ENCODE measurements around the gene THADA. TPM values are rescaled to one million over a fixed set of nuclear protein-coding genes. Genes with fewer than 3 reads are reported as not detected.

Gene THADA
- total and polyA plus RNA-seq, 4 experiments from 2014 or later, result 20.3 to 44.8 (median 32.8) TPM

DNA sequence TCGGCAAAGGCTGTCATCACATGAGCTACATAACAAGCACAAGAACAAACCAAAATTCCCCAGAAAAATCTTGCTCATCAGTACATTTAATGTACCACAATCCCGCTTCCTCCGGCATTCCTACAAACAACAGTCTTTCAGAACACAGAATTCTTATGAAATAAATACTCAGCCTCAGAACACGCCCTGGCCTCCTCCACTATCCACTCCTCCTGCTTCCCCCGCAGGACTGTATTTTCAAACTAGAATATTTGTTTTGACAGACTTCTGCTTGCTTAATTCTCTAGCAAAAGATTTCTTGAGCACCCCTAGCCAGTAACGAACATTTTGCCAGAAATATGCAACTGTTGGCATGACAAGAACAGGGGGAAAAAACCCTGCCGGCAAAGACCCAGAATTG, 131.2 kb downstream of the THADA start:
- H3K4me3 Mint-ChIP-seq, result no peak overlapping the region
- no peak for DNase-seq

DNA sequence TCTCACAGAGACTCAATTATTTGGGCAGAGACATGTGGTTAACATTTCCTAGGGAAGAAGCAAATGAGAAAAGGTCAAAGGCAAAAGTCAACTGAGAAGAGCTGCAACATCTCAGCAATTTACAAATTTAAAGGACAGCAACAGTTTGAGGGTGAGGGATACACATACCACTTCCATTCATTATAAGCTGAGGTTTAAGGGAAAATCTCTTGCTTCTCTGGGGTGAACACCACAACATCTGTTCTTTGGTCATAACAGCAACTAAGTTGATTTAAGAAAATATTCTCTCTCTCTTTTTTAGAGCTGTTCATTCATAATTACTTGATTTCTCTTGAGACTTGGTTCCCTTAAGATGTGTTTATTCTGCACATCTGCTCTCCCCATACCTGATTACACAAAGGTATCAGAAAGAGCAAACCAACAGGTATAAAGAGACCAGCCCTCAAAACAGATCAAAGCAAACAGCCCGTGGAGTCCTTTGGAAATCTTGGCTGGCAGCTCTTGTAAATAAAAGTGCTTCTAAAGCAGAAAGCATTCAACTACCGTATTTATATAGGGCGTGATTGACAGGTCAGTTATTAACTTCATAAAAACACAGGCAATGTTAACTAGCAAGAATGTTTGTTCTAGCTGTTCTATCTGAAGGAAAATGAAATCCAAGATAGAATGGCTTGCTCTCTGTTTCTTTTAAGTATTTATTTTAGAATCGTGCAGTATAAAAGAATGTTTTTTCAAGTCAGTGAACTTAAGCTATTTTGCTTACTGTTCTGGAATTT, 132.8 kb downstream of the THADA start:
- Histone ChIP-seq H3K27me3 (ENCODE audit: insufficient read depth, low read length) (no peaks in the 10 kb centered on the region), H3K27ac (ENCODE audit: low read depth, low read length) (no peak overlapping the region), H3K4me1 (ENCODE audit: insufficient read depth, low read length) (no peaks in the 10 kb centered on the region), H3K36me3 (ENCODE audit: insufficient read depth, low read length) (no peaks in the 10 kb centered on the region), H3K9me3 (ENCODE audit: control insufficient read depth in 1 of 2, low read length in 2 of 2) (no peaks in the 10 kb centered on the region), H3K4me3 (ENCODE audit: low read length in 2 of 2) (no peak overlapping the region)
- intact Hi-C loops (cut with micrococcal nuclease), result no loop called here
- H3K27me3 Mint-ChIP-seq, result no peaks in the 10 kb centered on the region
- peaks cover 3 to 19% (median 8%) of the 10 kb centered on the region in 4 donors for H3K4me1 Mint-ChIP-seq
- peaks cover 31 to 42% of the 10 kb centered on the region in 2 donors for H3K36me3 Mint-ChIP-seq
- peaks cover 0 to 2% (median 0%) of the 10 kb centered on the region in 8 donors for H3K9me3 Mint-ChIP-seq
- no peak overlapping the region for H3K4me3 Mint-ChIP-seq
- no peak for DNase-seq
- CTCF ChIA-PET (ENCODE audit: partially characterized antibody), result interaction anchor here (0.9 kb wide), 1 partner anchor 21 kb away, joined by 3 read pairs; no protein-coding TSS in a partner anchor
- H3K27ac Mint-ChIP-seq, result no peak overlapping the region
- POLR2A ChIA-PET (ENCODE audit: partially characterized antibody), result no interaction called here

More for the DNA sequence above, 131.2 kb downstream of the THADA start:
- H3K27me3 Mint-ChIP-seq, result no peaks in the 10 kb centered on the region
- CTCF ChIA-PET (ENCODE audit: partially characterized antibody), result no interaction called here
- peaks cover 26 to 35% of the 10 kb centered on the region in 2 donors for H3K36me3 Mint-ChIP-seq
- no peak overlapping the region for H3K4me3 ChIP-seq (ENCODE audit: low read length in 2 of 2)
- H3K36me3 ChIP-seq (ENCODE audit: insufficient read depth, low read length), result no peaks in the 10 kb centered on the region
- no peak overlapping the region for H3K27ac Mint-ChIP-seq
- intact Hi-C loops (cut with micrococcal nuclease), result no loop called here
- H3K4me1 Mint-ChIP-seq, result peaks cover 2 to 15% (median 7%) of the 10 kb centered on the region in 4 donors
- peaks cover 0 to 2% (median 0%) of the 10 kb centered on the region in 8 donors for H3K9me3 Mint-ChIP-seq
- no peak overlapping the region for H3K27ac ChIP-seq (ENCODE audit: low read depth, low read length)
- H3K9me3 ChIP-seq (ENCODE audit: control insufficient read depth in 1 of 2, low read length in 2 of 2), result no peaks in the 10 kb centered on the region
- POLR2A ChIA-PET (ENCODE audit: partially characterized antibody), result no interaction called here
- H3K27me3 ChIP-seq (ENCODE audit: insufficient read depth, low read length), result no peaks in the 10 kb centered on the region
- H3K4me1 ChIP-seq (ENCODE audit: insufficient read depth, low read length), result no peaks in the 10 kb centered on the region

DNA sequence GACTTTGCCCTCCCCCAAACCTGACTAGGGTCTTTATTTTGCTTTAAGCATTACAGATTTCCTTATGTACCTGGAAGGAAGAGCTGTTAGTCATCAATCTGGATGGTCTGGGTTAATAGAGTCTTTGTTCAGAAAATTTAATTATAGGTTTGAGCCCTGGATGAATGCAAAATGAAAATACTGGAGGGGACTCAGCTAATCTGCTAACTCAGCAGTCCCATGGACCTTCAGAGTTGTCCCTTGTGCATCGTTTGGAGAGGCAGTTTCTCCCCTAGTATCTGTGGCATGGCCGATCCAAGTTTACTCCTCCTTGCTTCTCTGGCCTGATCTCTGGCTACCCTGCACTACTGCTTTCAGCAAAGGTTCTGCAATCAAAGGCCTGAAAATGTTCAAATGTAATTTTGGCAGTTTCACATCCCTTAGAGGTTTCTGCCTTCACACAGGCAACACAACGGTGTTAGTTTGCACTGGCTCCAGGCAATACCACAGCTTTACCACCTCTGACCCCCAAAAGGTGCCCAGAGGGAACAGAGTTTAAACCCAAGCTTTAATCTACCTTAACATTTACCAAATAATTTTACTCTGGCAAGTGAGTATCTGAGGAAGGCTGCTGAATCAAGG, 134.3 kb downstream of the THADA start:
- CTCF ChIA-PET (ENCODE audit: partially characterized antibody), result no interaction called here
- peaks cover 3 to 20% (median 8%) of the 10 kb centered on the region in 4 donors for H3K4me1 Mint-ChIP-seq
- no peaks in the 10 kb centered on the region for H3K27me3 ChIP-seq (ENCODE audit: insufficient read depth, low read length)
- H3K27me3 Mint-ChIP-seq, result no peaks in the 10 kb centered on the region
- no peaks in the 10 kb centered on the region for H3K4me1 ChIP-seq (ENCODE audit: insufficient read depth, low read length)
- no peak for DNase-seq
- no peaks in the 10 kb centered on the region for H3K36me3 ChIP-seq (ENCODE audit: insufficient read depth, low read length)
- intact Hi-C loops (cut with micrococcal nuclease), result no loop called here
- H3K36me3 Mint-ChIP-seq, result peaks cover 30 to 46% of the 10 kb centered on the region in 2 donors
- H3K27ac Mint-ChIP-seq, result peak overlapping the region in 1 of 7 donors; percentile 25
- H3K9me3 ChIP-seq (ENCODE audit: control insufficient read depth in 1 of 2, low read length in 2 of 2), result no peaks in the 10 kb centered on the region
- H3K9me3 Mint-ChIP-seq, result peaks cover 0 to 2% (median 0%) of the 10 kb centered on the region in 8 donors
- no peak overlapping the region for H3K4me3 ChIP-seq (ENCODE audit: low read length in 2 of 2)
- no peak overlapping the region for H3K4me3 Mint-ChIP-seq
- H3K27ac ChIP-seq (ENCODE audit: low read depth, low read length), result no peak overlapping the region
- POLR2A ChIA-PET (ENCODE audit: partially characterized antibody), result no interaction called here

DNA sequence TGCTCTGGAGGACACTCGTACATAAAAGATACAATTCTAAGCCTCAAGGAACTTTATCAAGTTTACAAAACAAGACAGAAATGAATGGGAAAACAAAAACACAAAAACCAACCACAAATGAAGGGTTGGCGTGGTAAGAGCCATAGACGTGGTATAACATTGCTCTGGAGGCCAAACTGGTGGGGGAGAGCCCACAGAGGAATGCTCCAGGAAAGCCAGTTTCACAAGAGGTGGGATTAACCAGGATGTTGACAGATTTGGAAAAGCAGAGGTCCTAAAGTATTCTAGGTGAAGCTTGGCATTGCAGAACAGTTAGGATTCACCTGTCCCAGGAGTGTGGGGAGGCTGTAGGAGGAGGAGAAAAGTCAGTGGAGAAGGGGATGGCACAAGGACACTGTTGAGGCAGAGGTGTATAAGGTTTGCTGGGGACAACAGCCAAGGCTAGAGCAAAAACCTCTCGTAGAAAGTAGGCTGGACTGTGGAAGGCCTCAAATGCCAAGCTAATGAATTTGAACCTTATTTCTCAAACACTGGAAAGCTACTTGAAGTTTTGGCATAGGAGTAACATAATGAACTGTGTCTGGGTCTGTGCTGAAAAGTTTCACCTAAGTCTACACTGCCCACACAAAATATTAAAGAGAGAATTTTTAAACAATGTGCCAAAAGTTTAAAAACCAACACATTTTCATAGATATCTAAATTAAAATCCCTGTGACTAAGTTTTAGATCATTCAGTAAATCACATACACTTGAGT, 135.1 kb downstream of the THADA start:
- H3K27me3 ChIP-seq (ENCODE audit: insufficient read depth, low read length), result no peaks in the 10 kb centered on the region
- no peaks in the 10 kb centered on the region for H3K27me3 Mint-ChIP-seq

DNA sequence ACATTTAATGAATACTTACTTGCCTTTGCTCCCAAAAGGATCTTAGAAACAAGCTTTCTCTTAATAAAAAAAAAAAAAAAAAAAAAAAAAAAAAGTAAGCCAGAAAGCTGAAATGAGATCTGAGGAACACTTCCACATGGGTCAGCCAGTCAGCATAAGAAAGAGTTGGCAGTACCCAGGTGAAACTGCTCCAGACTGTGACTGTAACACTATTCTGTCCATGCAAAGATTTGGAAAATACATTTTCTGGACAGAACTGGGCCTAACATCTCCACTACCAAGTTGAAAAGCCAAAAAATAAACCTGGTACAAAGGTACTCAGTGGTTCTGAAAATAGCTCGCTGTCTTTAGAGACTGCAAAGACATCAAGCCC, 135.7 kb downstream of the THADA start:
- no peaks in the 10 kb centered on the region for H3K4me1 ChIP-seq (ENCODE audit: insufficient read depth, low read length)
- H3K9me3 ChIP-seq (ENCODE audit: control insufficient read depth in 1 of 2, low read length in 2 of 2), result no peaks in the 10 kb centered on the region
- ChIA-PET CTCF (ENCODE audit: partially characterized antibody) (no interaction called here), POLR2A (ENCODE audit: partially characterized antibody) (interaction anchor here (0.9 kb wide), 1 partner anchor 16 kb away, joined by 3 read pairs; no protein-coding TSS in a partner anchor)
- no peaks in the 10 kb centered on the region for H3K36me3 ChIP-seq (ENCODE audit: insufficient read depth, low read length)
- peaks cover 0 to 2% (median 0%) of the 10 kb centered on the region in 8 donors for H3K9me3 Mint-ChIP-seq
- no peaks in the 10 kb centered on the region for H3K27me3 ChIP-seq (ENCODE audit: insufficient read depth, low read length)
- H3K27ac ChIP-seq (ENCODE audit: low read depth, low read length), result no peak overlapping the region
- peaks cover 0 to 19% (median 9%) of the 10 kb centered on the region in 4 donors for H3K4me1 Mint-ChIP-seq
- H3K27me3 Mint-ChIP-seq, result no peaks in the 10 kb centered on the region
- H3K4me3 ChIP-seq (ENCODE audit: low read length in 2 of 2), result no peak overlapping the region
- H3K4me3 Mint-ChIP-seq, result no peak overlapping the region
- intact Hi-C loops (cut with micrococcal nuclease), result no loop called here
- DNase-seq, result no peak
- peaks cover 17 to 32% of the 10 kb centered on the region in 2 donors for H3K36me3 Mint-ChIP-seq
- no peak overlapping the region for H3K27ac Mint-ChIP-seq

More for the DNA sequence above, 135.1 kb downstream of the THADA start:
- Histone ChIP-seq H3K9me3 (ENCODE audit: control insufficient read depth in 1 of 2, low read length in 2 of 2) (no peaks in the 10 kb centered on the region), H3K36me3 (ENCODE audit: insufficient read depth, low read length) (no peaks in the 10 kb centered on the region), H3K27ac (ENCODE audit: low read depth, low read length) (no peak overlapping the region), H3K4me3 (ENCODE audit: low read length in 2 of 2) (no peak overlapping the region), H3K4me1 (ENCODE audit: insufficient read depth, low read length) (no peaks in the 10 kb centered on the region)
- peaks cover 23 to 38% of the 10 kb centered on the region in 2 donors for H3K36me3 Mint-ChIP-seq
- intact Hi-C loops (cut with micrococcal nuclease), result no loop called here
- peaks cover 0 to 2% (median 0%) of the 10 kb centered on the region in 8 donors for H3K9me3 Mint-ChIP-seq
- ChIA-PET CTCF (ENCODE audit: partially characterized antibody) (no interaction called here), POLR2A (ENCODE audit: partially characterized antibody) (interaction anchor here (0.9 kb wide), 1 partner anchor 17 kb away, joined by 3 read pairs; no protein-coding TSS in a partner anchor)
- peak overlapping the region in 3 of 7 donors; percentile 25 to 76 (median 59) for H3K27ac Mint-ChIP-seq
- no peak for DNase-seq
- H3K4me3 Mint-ChIP-seq, result no peak overlapping the region
- peaks cover 3 to 16% (median 8%) of the 10 kb centered on the region in 4 donors for H3K4me1 Mint-ChIP-seq

DNA sequence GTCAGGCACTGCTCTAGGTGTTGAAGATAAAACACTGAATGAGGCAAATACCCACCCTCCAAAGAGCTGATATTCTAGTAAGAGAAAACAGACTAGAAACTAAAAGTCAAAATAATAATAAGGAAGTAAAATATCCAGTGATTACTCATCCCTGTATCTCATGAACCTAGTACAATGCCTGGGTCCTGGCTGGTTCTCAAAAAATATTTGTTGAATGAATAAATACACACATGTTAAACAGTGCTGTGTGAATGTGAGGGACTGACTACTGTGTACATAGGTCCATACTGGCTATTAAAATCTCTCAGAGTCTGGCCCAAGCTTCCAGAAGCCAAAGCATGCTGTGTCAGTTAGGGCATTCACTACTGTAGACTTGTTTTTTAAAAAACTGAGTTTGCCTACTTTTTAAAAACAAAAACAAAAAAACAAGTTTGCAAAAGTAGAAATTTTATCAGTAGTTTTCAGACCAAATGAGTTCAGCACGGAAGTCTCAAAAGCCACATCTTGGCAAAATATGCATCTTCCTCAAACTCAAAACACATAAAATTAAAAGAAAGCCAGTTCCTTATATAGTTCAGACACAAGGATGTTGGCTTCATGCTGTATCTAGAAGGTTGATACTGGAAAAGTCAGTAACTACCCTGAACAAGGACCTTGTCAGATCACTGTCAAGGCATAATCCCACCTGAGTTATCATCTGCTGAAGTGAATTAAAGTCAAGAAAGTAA, 136.2 kb downstream of the THADA start:
- Histone ChIP-seq H3K27me3 (ENCODE audit: insufficient read depth, low read length) (no peaks in the 10 kb centered on the region), H3K4me3 (ENCODE audit: low read length in 2 of 2) (no peak overlapping the region), H3K36me3 (ENCODE audit: insufficient read depth, low read length) (no peaks in the 10 kb centered on the region), H3K9me3 (ENCODE audit: control insufficient read depth in 1 of 2, low read length in 2 of 2) (no peaks in the 10 kb centered on the region), H3K27ac (ENCODE audit: low read depth, low read length) (no peak overlapping the region), H3K4me1 (ENCODE audit: insufficient read depth, low read length) (no peaks in the 10 kb centered on the region)
- Mint-ChIP-seq H3K9me3 (peaks cover 0 to 1% (median 0%) of the 10 kb centered on the region in 8 donors), H3K36me3 (peaks cover 16 to 32% of the 10 kb centered on the region in 2 donors), H3K27me3 (no peaks in the 10 kb centered on the region), H3K27ac (no peak overlapping the region), H3K4me1 (peaks cover 0 to 19% (median 9%) of the 10 kb centered on the region in 4 donors), H3K4me3 (no peak overlapping the region)
- ChIA-PET POLR2A (ENCODE audit: partially characterized antibody) (interaction anchor here (0.9 kb wide), 1 partner anchor 16 kb away, joined by 3 read pairs; no protein-coding TSS in a partner anchor), CTCF (ENCODE audit: partially characterized antibody) (interaction anchor here (0.9 kb wide), 1 partner anchor 230 kb away, joined by 3 read pairs; no protein-coding TSS in a partner anchor)
- intact Hi-C loops (cut with micrococcal nuclease), result no loop called here
- DNase-seq, result no peak
